SK-N-SH (cell line): Measurements from ENCODE around the gene FAM9C.

Source experiments
- CTCF ChIP-seq: fragments of 200-600 bp; sonication (generic); IDR thresholded peaks from 2 replicates; pipeline ENCODE4 v1.6.1; 2017; ENCODE audit warnings: antibody characterized with exemption, mild to moderate bottlenecking, moderate library complexity
- GATA2 ChIP-seq: sonication (generic); formaldehyde crosslinking; IDR thresholded peaks from 2 replicates; pipeline ENCODE4 v1.5.0; 2020; ENCODE audit warnings: mild to moderate bottlenecking, missing genetic modification reagents
- SIN3A ChIP-seq: IDR thresholded peaks from 2 replicates; pipeline ENCODE4 v1.6.1; 2012; ENCODE audit warnings: low read depth, mild to moderate bottlenecking, low read length, moderate library complexity, borderline replicate concordance
- TEAD4 ChIP-seq: IDR thresholded peaks from 2 replicates; pipeline ENCODE4 v1.4.0; 2012; ENCODE audit warnings: mild to moderate bottlenecking, borderline replicate concordance; ENCODE audit not compliant: insufficient read depth

GRCh38 chrX:13043138-13043537, 1.3 kb downstream of the FAM9C start:
- TF ChIP-seq GATA2 (no peak), TEAD4 (no peak), CTCF (no peak), SIN3A (no peak)
